ENCODE data around the gene RIMBP2.

DNA sequence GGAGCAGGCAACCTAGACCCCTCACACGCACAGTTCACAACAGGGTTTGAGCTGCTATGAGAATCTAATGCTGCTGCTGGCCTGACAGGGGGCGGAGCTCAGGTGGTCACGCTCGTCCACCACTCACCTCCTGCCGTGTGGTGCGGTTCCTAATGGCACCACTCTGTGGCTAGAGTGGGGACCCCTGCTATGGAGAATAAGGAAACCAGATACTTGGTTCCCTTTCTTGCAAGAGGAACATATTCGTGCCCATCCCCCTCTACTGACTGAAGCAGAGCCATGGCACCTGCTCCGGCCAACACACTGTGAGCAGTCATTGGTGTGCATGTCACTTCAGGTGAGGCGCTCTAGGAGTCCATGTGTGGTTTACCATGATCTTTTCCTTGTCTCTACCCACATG lies 30.4 kb upstream of the RIMBP2 start:
- TF ChIP-seq CTCF (IDR thresholded peaks at IDR 0.05): no peak
- no peak for TF ChIP-seq POLR2A (IDR thresholded peaks at IDR 0.05)
